HG03135 (cell line): ENCODE measurements around the gene DNM1.

Source experiments
- ATAC-seq: cut with Tn5 transposase; IDR thresholded peaks from one replicate; pipeline ENCODE4 v1.9.1; 2021; ENCODE audit warnings: mild to moderate bottlenecking, moderate library complexity; ENCODE audit not compliant: unreplicated experiment

DNM1 gene

DNA sequence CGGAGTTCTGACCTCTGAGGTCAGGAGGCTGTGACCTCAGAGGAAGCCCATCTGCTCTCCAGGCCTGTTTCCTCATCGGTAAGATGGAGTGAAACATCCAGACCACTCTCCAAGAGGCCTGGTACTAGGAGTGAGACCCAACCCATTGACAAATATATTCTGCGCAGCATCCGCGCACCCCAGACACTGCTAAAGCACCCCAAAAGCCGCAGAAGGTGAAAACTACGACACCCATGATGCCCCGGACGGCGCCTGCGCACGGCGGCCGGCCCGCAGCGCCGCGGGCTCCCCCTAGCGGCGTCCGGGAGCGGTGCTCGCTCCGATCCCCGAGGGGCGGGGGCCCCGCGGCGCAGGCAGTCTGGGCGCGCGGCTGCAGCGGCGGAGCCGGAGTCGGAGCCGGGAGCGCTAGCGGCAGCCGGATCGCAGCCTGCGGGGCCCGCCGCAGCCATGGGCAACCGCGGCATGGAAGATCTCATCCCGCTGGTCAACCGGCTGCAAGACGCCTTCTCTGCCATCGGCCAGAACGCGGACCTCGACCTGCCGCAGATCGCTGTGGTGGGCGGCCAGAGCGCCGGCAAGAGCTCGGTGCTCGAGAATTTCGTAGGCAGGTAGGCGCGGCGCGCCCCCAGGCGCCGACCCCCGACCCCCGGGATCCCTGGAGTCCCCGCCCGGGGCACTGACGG is at the start of gene DNM1:
DNM1 (plus strand) TSS at position 356 of the 683 bp plus-strand sequence; CDS start at position 448, 92 bp downstream.
- peak; percentile 80 for ATAC-seq

DNA sequence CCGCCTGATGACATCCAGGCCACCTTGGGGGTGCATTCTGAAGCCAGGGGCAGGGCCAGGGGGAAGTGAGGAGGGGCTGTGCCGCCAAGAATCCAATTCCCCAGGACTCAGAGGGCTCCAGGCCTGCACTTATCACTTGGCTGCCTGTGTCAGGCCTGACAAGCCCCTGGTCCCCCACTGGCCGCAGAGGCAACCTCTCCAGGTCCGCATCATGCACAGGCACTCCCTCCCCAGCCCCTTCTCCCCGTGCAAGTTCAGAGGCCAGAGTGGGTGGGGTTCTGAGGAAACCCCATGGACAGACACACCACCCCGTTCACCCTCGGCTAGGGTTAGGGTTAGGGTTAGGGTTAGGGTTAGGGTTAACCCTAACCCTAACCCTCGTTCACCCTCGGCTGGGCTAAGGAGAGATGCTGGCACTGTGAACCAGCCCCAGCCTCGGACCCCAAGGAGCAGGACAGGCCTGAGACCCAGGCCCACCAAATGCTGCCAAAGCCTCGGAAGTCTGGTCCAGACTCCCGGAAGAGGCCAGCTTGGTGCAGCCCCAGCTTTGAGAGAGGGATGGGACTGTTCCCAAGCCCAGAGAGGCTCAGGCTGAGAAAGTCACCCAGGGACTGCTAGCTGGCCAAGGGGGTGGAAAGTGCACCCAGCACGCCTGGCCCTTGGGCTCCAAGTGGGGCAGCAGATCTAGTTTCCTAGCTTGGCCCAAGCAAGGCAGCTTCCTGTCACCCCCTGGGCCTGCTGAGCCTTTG is 49.1 kb upstream of the DNM1 start:
- ATAC-seq: no peak

DNA sequence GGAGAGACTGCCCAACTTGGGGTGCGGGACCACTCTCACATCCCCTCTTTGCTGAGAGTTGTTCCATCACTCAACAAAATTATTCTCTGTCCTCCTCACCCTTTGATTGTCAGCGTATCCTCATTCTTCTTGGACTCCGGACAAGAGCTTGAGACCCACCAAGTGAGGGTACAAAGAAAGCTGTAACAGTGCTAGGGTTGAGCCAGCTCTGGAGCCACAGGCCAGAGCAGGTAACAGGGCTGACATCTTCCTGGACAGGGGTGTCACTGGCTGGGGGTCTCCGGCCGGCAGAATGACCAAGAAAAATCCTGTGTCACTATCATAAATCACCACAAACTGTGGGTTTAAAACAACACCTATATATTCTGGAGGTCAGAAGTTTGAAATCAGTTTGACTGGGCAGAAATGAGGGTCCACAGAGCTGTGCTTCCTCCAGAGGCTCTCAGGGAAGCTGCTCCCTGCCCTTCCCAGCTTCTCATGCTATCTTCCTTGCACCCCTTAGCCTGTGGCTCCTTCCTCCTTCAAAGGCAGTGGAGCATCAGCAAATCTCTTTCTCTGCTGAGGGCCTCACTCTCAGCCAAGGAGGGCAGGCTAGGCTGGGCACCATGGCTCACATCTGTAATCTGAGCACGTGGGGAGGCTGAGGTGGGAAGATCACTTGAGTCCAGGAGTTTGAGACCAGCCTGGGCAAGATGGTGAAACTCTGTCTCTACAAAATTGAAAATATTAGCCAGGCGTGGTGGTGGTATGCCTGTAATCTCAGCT is 47.3 kb upstream of the DNM1 start:
- ATAC-seq: no peak

- ATAC-seq: no peak
Observed at GRCh38 chr9:128159522-128159783, 43.7 kb upstream of the DNM1 start.

- ATAC-seq: peak; percentile 69
Observed at GRCh38 chr9:128159784-128160602, 43.2 kb upstream of the DNM1 start, which contains the start of gene BBLN. Gene BBLN, plus strand, starts transcription at chr9:128160265. Its CDS starts 143 bp downstream, at chr9:128160408.

- peak; percentile 12 for ATAC-seq
Observed at GRCh38 chr9:128160603-128160987, 42.6 kb upstream of the DNM1 start.

GRCh38 chr9:128161215-128161902 is 41.8 kb upstream of the DNM1 start:
- ATAC-seq: no peak

DNA sequence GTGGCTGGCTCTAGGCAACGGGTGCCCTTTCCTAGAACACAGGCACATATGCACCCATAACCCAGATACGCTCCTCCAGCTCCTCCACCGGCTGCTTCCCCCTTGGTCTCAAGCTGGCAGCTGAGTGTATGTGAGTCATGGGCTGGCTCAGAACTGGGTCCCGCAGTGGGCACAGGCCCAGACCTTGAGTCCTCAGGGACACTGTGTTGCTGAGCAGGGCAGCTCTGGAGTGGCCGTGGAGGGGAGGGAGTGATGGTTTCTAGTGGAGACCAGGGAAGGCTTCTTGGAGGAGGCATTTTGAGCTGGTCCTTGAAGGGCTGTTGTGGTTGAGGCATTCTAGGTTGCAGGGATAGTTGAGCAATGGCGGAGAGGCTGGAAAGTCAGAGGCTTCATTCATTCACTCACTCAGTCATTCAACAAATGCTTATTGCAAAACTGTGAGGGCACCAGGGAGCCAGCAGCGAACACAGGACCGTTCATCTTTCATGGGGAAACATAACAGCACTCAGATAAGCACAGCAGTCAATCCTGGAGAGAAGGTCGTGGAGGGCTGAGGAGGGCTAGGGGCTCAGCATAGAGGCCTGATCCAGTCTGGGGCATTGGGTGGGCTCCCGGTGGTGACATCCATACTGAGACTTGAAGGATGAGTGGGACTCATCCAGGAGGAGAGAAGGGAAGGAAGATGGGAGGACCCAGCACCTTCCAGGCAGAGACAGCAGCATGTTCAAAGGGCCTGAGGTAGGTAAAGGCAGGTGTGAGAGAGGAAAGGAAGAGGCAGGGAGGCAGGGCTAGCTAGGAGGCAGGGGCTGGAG is 40.8 kb upstream of the DNM1 start:
- ATAC-seq: no peak

DNA sequence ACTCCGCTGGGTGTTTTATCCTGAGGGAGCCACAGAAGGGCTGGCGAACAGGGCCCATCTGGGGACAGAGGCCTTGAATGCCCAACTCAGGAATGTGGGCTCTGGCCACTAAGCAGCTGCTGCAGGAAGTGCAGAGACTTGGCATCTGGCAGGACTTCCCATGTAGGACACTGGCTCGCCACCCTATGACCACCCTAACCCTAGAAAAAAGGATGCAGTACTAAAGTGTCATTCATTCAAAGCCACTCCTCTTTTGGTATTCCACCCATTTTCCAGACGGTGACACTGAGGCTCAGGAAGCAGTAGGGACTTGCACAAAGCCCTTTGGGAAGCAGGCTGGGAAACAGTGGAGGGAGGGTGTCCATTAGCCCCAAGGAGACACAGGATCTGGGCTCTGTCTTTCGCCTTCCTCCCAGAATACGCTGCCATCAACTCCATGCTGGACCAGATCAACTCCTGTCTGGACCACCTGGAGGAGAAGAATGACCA is 40.1 kb upstream of the DNM1 start:
- no peak for ATAC-seq

DNA sequence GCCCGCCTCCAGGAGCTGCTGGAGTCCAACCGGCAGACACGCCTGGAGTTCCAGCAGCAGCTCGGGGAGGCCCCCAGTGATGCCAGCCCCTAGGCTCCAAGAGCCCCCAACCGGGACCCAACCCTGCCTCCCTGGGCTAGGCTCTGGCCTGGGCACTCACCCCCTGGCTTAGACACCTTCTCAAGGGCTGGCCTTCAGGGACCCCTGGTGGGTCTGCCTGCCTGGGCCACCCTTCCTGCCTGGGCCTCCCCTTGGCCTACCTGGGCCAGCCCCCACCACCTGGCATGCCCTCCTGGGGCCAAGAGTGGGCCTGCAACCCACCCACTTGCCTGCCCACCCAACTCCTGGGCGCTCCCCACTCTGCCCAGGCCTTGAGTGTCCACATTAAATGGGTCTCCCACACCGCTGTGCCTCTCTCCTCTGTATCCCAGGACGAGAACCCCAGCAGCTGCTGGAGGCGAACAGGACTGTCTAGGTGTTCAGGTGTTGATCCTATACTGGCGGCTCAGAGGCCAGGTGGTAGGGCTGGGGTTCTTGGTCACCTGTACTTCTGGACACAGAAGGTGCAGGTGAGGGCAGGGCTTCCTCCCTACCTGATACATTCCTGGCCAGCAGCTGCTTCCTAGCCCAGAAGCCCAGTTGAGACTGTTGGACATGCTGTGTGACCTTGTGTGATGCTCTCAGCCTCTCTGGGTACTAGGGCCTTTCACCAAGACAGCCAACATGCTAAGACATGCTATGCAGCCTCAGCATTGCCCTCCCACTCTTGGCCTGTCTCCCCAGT is 39.5 kb upstream of the DNM1 start:
- no peak for ATAC-seq

GRCh38 chr9:128164307-128164885 is 38.8 kb upstream of the DNM1 start:
- no peak for ATAC-seq

- no peak for ATAC-seq
Observed at GRCh38 chr9:128166169-128166568, 37.0 kb upstream of the DNM1 start.

DNA sequence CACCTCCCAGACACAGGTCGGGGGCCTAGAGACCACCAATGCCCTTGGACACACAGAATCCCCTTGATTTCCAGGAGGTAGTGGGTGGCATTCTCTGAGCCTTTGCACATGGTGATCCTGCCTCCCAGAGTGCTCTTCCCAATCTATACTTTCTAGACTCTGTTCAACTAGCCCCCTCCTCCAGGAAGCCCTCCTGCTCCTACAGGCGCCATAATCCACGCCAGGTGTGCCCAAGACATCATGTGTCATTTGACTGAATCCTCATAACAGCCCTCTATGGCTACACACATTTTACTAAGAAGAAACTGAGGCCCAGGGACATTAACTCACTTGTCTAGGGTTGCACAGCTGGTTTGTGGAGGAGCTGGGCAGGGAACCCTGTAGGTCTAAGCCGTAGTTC is 36.0 kb upstream of the DNM1 start:
- no peak for ATAC-seq

GRCh38 chr9:128168731-128169308 is 34.4 kb upstream of the DNM1 start:
- no peak for ATAC-seq

GRCh38 chr9:128169492-128169891 is 33.7 kb upstream of the DNM1 start:
- ATAC-seq: no peak

DNA sequence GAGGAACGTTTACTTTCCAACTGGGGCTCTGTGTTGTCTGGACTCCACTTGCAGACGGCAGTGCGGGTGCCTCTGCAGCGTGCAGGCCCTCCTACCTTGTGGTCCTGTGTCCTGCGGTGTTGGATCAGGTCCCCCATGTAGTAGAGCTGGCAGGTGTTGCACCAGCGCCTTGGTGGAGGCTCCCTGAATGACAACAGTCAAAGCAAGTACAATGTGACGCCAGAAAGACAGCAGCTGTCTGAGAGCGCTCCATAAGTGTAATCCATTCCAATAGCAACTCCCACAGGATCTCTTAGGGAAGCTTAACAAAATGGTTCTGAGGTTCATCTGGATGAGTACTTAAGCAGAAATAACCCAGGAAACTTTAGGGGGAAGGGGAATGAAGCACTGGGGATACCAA is 33.3 kb upstream of the DNM1 start:
- no peak for ATAC-seq

- no peak for ATAC-seq
Observed at GRCh38 chr9:128174062-128174461, 29.1 kb upstream of the DNM1 start.

GRCh38 chr9:128175102-128175563 is 28.0 kb upstream of the DNM1 start:
- no peak for ATAC-seq
